IMR-90 (cell line): ENCODE measurements around the gene IQGAP2. TPM values are rescaled to one million over a fixed set of nuclear protein-coding genes. Genes with fewer than 3 reads are reported as not detected.

Experiments
- ATAC-seq: fragments of 200-7000 bp; cut with Tn5 transposase; 2 replicates; pipeline ENCODE4 v1.9.1; 2020; ENCODE audit warnings: low read depth, mild to moderate bottlenecking, moderate library complexity
- BruUV-seq: library from RNA; stranded (reverse); fragments of 400-500 nt; replicated peaks from 2 replicates; lab custom pipeline; 2021; lab: Mats Ljungman, UMichigan
- CTCF ChIA-PET: fragments of 300-600 bp; formaldehyde crosslinking; extraction: SDS; loops from one replicate; lab custom pipeline; 2021; ENCODE audit warnings: antibody characterized with exemption; lab: Yijun Ruan, JAX
- POLR2A ChIA-PET: fragments of 300-600 bp; sonication (Branson Sonifier 250); formaldehyde crosslinking; loops from one replicate; lab custom pipeline; 2022; ENCODE audit warnings: antibody characterized with exemption; ENCODE audit not compliant: unreplicated experiment; lab: Charles Lee
- DNase-seq: peaks from one replicate; pipeline ENCODE4 v3.0.0; 2013
- H2AFZ ChIP-seq: replicated peaks from 2 replicates; pipeline ENCODE3; 2013; ENCODE audit warnings: low read length, mild to moderate bottlenecking; ENCODE audit not compliant: poor library complexity
- H2AK5ac ChIP-seq: 2 replicates; pipeline ENCODE4 v1.6.1; 2013; ENCODE audit warnings: low read depth, low read length, inconsistent platforms
- H2AK9ac ChIP-seq: replicated peaks from 2 replicates; pipeline ENCODE3; 2013; ENCODE audit warnings: mild to moderate bottlenecking, low read depth, low read length, moderate library complexity; ENCODE audit not compliant: poor library complexity
- H2BK120ac ChIP-seq: 2 replicates; pipeline ENCODE4 v1.6.1; 2013; ENCODE audit warnings: low read depth, low read length, inconsistent platforms
- H2BK15ac ChIP-seq: 3 replicates; pipeline ENCODE4 v1.6.1; 2013; ENCODE audit warnings: low read depth, low read length, inconsistent platforms
- H2BK20ac ChIP-seq: 2 replicates; pipeline ENCODE4 v1.6.1; 2013; ENCODE audit warnings: low read depth, mild to moderate bottlenecking, inconsistent platforms, low read length, moderate library complexity
- H2BK5ac ChIP-seq: 2 replicates; pipeline ENCODE4 v1.6.1; 2013; ENCODE audit warnings: mild to moderate bottlenecking, low read depth, low read length, inconsistent platforms; ENCODE audit not compliant: poor library complexity, severe bottlenecking
- H3K14ac ChIP-seq: replicated peaks from 2 replicates; pipeline ENCODE4 v1.6.1; 2013; ENCODE audit warnings: low read depth, low read length, inconsistent platforms
- H3K18ac ChIP-seq: 2 replicates; pipeline ENCODE4 v1.6.1; 2013; ENCODE audit warnings: low read depth, low read length, control low read depth
- H3K23ac ChIP-seq: 2 replicates; pipeline ENCODE4 v1.6.1; 2013; ENCODE audit warnings: low read depth, low read length, inconsistent platforms
- H3K27ac ChIP-seq: 2 replicates; pipeline ENCODE4 v1.5.1; 2013; ENCODE audit warnings: mild to moderate bottlenecking, control low read depth, low read length; ENCODE audit not compliant: insufficient read depth
- H3K27me3 ChIP-seq: 2 replicates; pipeline ENCODE4 v1.6.1; 2013; ENCODE audit warnings: low read length; ENCODE audit not compliant: control insufficient read depth, insufficient read depth
- H3K36me3 ChIP-seq: 2 replicates; pipeline ENCODE4 v1.6.1; 2013; ENCODE audit warnings: low read length, mixed read lengths; ENCODE audit not compliant: control insufficient read depth, insufficient read depth
- H3K4ac ChIP-seq: 2 replicates; pipeline ENCODE4 v1.6.1; 2013; ENCODE audit warnings: low read depth, low read length, inconsistent platforms
- H3K4me1 ChIP-seq: 2 replicates; pipeline ENCODE4 v1.6.1; 2013; ENCODE audit warnings: low read length, mixed read lengths; ENCODE audit not compliant: control insufficient read depth, insufficient read depth
- H3K4me2 ChIP-seq: 2 replicates; pipeline ENCODE4 v1.6.1; 2013; ENCODE audit warnings: low read depth, mild to moderate bottlenecking, control low read depth, low read length, moderate library complexity
- H3K4me3 ChIP-seq: 2 replicates; pipeline ENCODE4 v1.5.1; 2013; ENCODE audit warnings: low read depth, mild to moderate bottlenecking, control low read depth, low read length, moderate library complexity; ENCODE audit not compliant: insufficient read depth
- H3K56ac ChIP-seq: 2 replicates; pipeline ENCODE4 v1.6.1; 2013; ENCODE audit warnings: low read length, inconsistent platforms; ENCODE audit not compliant: insufficient read depth; ENCODE audit errors: extremely low read depth
- H3K79me1 ChIP-seq, 2 experiments: 2 replicates each; pipeline ENCODE4 v1.6.1; 2013; ENCODE audit warnings: low read length in 2 of 2, inconsistent platforms in 1 of 2, low read depth in 1 of 2
- H3K9ac ChIP-seq: 2 replicates; pipeline ENCODE4 v1.6.1; 2013; ENCODE audit warnings: low read depth, low read length, control low read depth
- H3K9me1 ChIP-seq: 2 replicates; pipeline ENCODE4 v1.6.1; 2013; ENCODE audit warnings: low read length, inconsistent platforms; ENCODE audit not compliant: insufficient read depth
- H3K9me3 ChIP-seq: 2 replicates; pipeline ENCODE4 v1.6.1; 2013; ENCODE audit warnings: low read length; ENCODE audit not compliant: control insufficient read depth, insufficient read depth
- H4K20me1 ChIP-seq: 2 replicates; pipeline ENCODE4 v1.6.1; 2013; ENCODE audit warnings: low read length, inconsistent platforms; ENCODE audit not compliant: insufficient read depth
- H4K5ac ChIP-seq: 2 replicates; pipeline ENCODE4 v1.6.1; 2013; ENCODE audit warnings: mild to moderate bottlenecking, low read depth, low read length, control low read depth
- H4K8ac ChIP-seq, 2 experiments: 2 replicates each; pipeline ENCODE4 v1.6.1; 2013; ENCODE audit warnings: low read depth in 2 of 2, low read length in 2 of 2, control low read depth in 1 of 2, inconsistent platforms in 1 of 2
- H4K91ac ChIP-seq: 2 replicates; pipeline ENCODE4 v1.6.1; 2013; ENCODE audit warnings: low read depth, low read length, inconsistent platforms; ENCODE audit not compliant: insufficient read depth
- BHLHE40 ChIP-seq: fragments of 150-350 bp; IDR thresholded peaks from 2 replicates; pipeline ENCODE4 v1.6.1; 2016; ENCODE audit warnings: mild to moderate bottlenecking, low read depth, low read length
- CTCF ChIP-seq: conservative IDR thresholded peaks from 2 replicates; pipeline ENCODE4 v1.5.1; 2012; ENCODE audit warnings: mild to moderate bottlenecking, low read depth, low read length, improper control_type of control experiment
- ELK1 ChIP-seq: fragments of 150-350 bp; IDR thresholded peaks from 2 replicates; pipeline ENCODE4 v1.6.1; 2016; ENCODE audit warnings: low read depth, mild to moderate bottlenecking, low read length, moderate library complexity, borderline replicate concordance
- FOS ChIP-seq: fragments of 150-350 bp; IDR thresholded peaks from 2 replicates; pipeline ENCODE4 v1.6.1; 2016; ENCODE audit warnings: low read depth, low read length
- MAFK ChIP-seq: IDR thresholded peaks from 2 replicates; pipeline ENCODE4 v1.6.1; 2012; ENCODE audit warnings: low read depth, low read length, improper control_type of control experiment
- MAZ ChIP-seq: IDR thresholded peaks from 2 replicates; pipeline ENCODE4 v1.6.1; 2012; ENCODE audit warnings: low read depth, mild to moderate bottlenecking, low read length, improper control_type of control experiment, moderate library complexity, borderline replicate concordance
- RCOR1 ChIP-seq: IDR thresholded peaks from 2 replicates; pipeline ENCODE4 v1.6.1; 2012; ENCODE audit warnings: mild to moderate bottlenecking, low read length, improper control_type of control experiment; ENCODE audit not compliant: insufficient replicate concordance
- SMC3 ChIP-seq: fragments of 150-350 bp; IDR thresholded peaks from 2 replicates; pipeline ENCODE4 v1.6.1; 2016; ENCODE audit warnings: low read depth, mild to moderate bottlenecking, antibody characterized with exemption, low read length, moderate library complexity
- WGBS, 2 experiments: methylation state at CpG; one replicate each; pipeline versions ENCODE4 v1.1.5 to v1.1.7; 2013; ENCODE audit warnings: missing lambda C conversion rate in 2 of 2; ENCODE audit not compliant: insufficient read length in 1 of 2; ENCODE audit errors: extremely low coverage in 2 of 2; 5-methylcytosine and 5-hydroxymethylcytosine counted together
- dilution Hi-C: fragments of 300-500 bp; cut with HindIII; formaldehyde crosslinking; loops from one replicate; pipeline ENCODE4 v1.14.3; 2018; ENCODE audit warnings: low sequenced_read_pairs; ENCODE audit not compliant: unreplicated experiment
- in situ Hi-C: fragments of 300-500 bp; cut with MboI; formaldehyde crosslinking; loops from 3 replicates; pipeline ENCODE4 v1.14.3; 2019; ENCODE audit warnings: low sequenced_read_pairs, inconsistent platforms, mixed read lengths
- intact Hi-C: fragments of 100-400 bp; cut with micrococcal nuclease; formaldehyde crosslinking; loops from 2 replicates; pipeline ENCODE4 v1.10.0; 2022
- polyA plus RNA-seq, 3 experiments: library from polyadenylated mRNA; depleted of rRNA; stranded (reverse); fragments of >200 nt; gene quantifications; 2 replicates each; pipeline ENCODE4 v1.2.3, GENCODE V29; 2012; ENCODE audit warnings: low replicate concordance in 1 of 3
- total RNA-seq: library from RNA; depleted of rRNA; stranded (reverse); fragments of >200 nt; gene quantifications from 2 replicates; pipeline ENCODE4 v1.2.3, GENCODE V29; 2012
- TF ChIP-seq, protein P1 (sequence below): fragments of 150-350 bp; IDR thresholded peaks from 2 replicates; pipeline ENCODE4 v1.6.1; 2017; ENCODE audit warnings: mild to moderate bottlenecking, antibody characterized with exemption, low read length, low read depth

The IQGAP2 gene
- total and polyA plus RNA-seq, 2 of the 4 experiments (the other 2 are of a cell fraction), result 0.21 to 0.36 TPM

DNA sequence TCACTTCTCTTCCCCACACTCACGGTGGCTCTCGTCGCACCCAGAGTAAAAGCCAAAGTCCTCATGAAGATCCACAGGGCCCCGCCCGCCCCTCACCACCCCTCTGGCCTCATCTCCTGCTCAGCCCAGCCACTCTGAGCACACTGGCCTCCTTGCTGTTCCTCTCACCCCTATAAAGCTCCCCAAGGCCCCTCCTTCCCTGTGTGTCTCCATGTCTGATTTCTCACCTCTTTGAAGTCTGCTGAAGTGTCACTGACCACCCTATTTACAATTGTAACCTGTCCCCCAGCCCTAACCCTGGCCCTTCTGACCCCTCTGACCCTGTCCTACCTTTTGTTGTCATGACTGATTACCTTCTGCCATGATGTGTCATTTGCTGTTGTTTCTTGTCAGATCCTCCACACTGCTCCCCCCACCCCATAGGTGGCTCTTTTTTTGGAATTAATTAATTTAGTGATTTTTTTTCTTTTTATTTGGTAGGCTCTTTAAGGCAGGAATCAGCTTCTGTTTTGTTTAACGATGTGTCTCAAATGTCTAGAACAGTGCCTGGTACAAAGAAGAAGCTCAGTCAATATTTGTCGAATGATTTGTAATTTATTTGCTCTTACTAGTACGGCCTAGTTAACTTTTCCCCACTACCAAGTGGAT lies 90.2 kb downstream of the IQGAP2 start:
- 51% methylated on average over 2 of the region's 8 CpGs; no CpG with 5 or more reads in 1 of the 2 experiments for WGBS, 2 experiments
- in situ Hi-C loops, result no loop called here
- POLR2A ChIA-PET, result no interaction called here

More for the DNA sequence above, 90.2 kb downstream of the IQGAP2 start:
- Histone ChIP-seq H3K9me1 (no peaks in the 10 kb centered on the region), H3K4me2 (no peak overlapping the region), H4K91ac (no peak overlapping the region), H3K79me1 (no peaks in the 10 kb centered on the region), H3K9ac (no peak overlapping the region), H2AK5ac (no peak overlapping the region), H4K5ac (no peak overlapping the region), H3K4ac (no peak overlapping the region), H3K4me1 (no peaks in the 10 kb centered on the region), H3K27ac (no peak overlapping the region), H2AK9ac (no peak overlapping the region), H3K23ac (no peak overlapping the region), H3K9me3 (no peaks in the 10 kb centered on the region), H3K14ac (no peak overlapping the region), H4K8ac (no peak overlapping the region), H3K18ac (no peak overlapping the region), H2BK20ac (no peak overlapping the region), H3K56ac (no peak overlapping the region), H2BK15ac (no peak overlapping the region), H2BK5ac (no peak overlapping the region), H4K20me1 (no peaks in the 10 kb centered on the region), H3K27me3 (peaks cover 1% of the 10 kb centered on the region), H2BK120ac (no peak overlapping the region), H3K4me3 (no peak overlapping the region), H3K36me3 (no peaks in the 10 kb centered on the region), H2AFZ (no peak overlapping the region)
- dilution Hi-C loops (no loop called here), intact Hi-C loops (no loop called here)
- DNase-seq (no peak), ATAC-seq (no peak)
- CTCF ChIA-PET, result no interaction called here
- no TSS peak for BruUV-seq
- no peak for TF ChIP-seq MAFK
- TF ChIP-seq RCOR1, result no peak
- TF ChIP-seq BHLHE40, result no peak
- no peak for TF ChIP-seq MAZ
- no peak for TF ChIP-seq ELK1
- no peak for TF ChIP-seq CTCF
- TF ChIP-seq, protein P1, sequence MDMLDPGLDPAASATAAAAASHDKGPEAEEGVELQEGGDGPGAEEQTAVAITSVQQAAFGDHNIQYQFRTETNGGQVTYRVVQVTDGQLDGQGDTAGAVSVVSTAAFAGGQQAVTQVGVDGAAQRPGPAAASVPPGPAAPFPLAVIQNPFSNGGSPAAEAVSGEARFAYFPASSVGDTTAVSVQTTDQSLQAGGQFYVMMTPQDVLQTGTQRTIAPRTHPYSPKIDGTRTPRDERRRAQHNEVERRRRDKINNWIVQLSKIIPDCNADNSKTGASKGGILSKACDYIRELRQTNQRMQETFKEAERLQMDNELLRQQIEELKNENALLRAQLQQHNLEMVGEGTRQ, result no peak
- TF ChIP-seq FOS, result no peak
- no peak for TF ChIP-seq SMC3
